ENCODE data around the gene SPON2.

DNA sequence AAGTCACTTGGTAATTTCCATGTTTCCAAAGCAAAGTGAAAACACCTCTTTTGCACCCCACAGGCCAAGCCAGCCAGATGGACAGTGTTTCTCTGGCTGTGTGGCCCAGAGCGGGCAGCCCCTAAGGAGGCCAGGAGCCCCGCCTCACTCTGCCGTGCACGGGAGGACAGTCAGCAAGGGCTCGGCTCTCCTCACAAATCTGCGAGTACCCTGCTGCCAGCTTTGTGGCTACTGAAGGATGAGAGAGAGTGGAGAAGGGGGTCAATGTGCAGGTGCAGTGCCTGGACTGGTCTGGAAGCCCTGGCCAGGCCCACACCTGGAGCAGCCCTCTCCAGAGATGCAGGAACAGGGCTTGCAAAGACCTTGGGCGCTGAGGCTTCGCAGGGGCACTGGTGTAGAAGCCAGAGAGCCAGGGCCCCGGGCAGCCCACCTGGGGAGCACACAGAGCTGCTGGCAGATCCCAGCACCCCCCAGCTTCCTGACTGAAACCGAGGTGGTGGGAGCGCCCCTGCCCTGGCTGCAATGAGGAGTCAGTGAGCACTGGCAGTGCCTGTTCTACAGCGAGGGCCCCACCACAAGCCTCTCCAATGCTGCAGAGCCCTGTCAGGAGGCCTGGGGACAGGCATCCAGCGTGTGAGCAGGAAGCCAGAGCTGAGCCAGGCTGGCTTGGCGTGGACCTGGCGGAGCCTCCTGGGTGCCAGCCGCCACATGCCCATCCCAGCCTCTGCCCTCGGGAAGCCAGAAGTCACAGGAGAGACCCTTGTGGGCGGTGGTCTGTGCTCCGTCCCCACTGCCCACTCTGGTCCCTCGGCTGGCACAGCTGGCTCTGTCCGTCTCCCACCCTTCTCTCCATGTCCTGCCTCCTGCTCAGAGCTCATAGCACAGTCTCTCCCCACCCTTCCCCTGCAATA, 3.9 kb downstream of the SPON2 start:
- TF ChIP-seq, protein P1, sequence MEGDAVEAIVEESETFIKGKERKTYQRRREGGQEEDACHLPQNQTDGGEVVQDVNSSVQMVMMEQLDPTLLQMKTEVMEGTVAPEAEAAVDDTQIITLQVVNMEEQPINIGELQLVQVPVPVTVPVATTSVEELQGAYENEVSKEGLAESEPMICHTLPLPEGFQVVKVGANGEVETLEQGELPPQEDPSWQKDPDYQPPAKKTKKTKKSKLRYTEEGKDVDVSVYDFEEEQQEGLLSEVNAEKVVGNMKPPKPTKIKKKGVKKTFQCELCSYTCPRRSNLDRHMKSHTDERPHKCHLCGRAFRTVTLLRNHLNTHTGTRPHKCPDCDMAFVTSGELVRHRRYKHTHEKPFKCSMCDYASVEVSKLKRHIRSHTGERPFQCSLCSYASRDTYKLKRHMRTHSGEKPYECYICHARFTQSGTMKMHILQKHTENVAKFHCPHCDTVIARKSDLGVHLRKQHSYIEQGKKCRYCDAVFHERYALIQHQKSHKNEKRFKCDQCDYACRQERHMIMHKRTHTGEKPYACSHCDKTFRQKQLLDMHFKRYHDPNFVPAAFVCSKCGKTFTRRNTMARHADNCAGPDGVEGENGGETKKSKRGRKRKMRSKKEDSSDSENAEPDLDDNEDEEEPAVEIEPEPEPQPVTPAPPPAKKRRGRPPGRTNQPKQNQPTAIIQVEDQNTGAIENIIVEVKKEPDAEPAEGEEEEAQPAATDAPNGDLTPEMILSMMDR (IDR thresholded peaks at IDR 0.05), result no peak
- TF ChIP-seq POLR2AphosphoS5 (IDR thresholded peaks at IDR 0.05) (no peak), POLR2A (IDR thresholded peaks at IDR 0.05) (no peak)
